SH-SY5Y (cell line): Measurements from ENCODE around the gene ABCG2.

Experiments
- GATA2 ChIP-seq: IDR thresholded peaks from 2 replicates; pipeline ENCODE4 v1.6.1; 2011; ENCODE audit warnings: mild to moderate bottlenecking, low read depth, low read length
- GATA3 ChIP-seq: IDR thresholded peaks from 2 replicates; pipeline ENCODE4 v1.6.1; 2011; ENCODE audit warnings: low read depth, mild to moderate bottlenecking, low read length, moderate library complexity

GRCh38 chr4:88130544-88131305 is 27.7 kb downstream of the ABCG2 start:
- TF ChIP-seq GATA2: no peak
- TF ChIP-seq GATA3: no peak
